HG03558 (cell line): ENCODE measurements around the gene IGSF11.
A peak's percentile ranks its signal among the peaks of the same experiment; 100 is the strongest.
"Not testable (repeated sequence)": the region's sequence is repeated elsewhere in the genome, so short reads cannot be mapped to it uniquely, and the experiment has no call there.

ENCODE experiments used
- ATAC-seq: cut with Tn5 transposase; IDR thresholded peaks from one replicate; pipeline ENCODE4 v1.9.1; 2021; ENCODE audit warnings: moderate number of reproducible peaks; ENCODE audit not compliant: unreplicated experiment; ENCODE audit errors: extremely low read depth

The IGSF11 gene

DNA sequence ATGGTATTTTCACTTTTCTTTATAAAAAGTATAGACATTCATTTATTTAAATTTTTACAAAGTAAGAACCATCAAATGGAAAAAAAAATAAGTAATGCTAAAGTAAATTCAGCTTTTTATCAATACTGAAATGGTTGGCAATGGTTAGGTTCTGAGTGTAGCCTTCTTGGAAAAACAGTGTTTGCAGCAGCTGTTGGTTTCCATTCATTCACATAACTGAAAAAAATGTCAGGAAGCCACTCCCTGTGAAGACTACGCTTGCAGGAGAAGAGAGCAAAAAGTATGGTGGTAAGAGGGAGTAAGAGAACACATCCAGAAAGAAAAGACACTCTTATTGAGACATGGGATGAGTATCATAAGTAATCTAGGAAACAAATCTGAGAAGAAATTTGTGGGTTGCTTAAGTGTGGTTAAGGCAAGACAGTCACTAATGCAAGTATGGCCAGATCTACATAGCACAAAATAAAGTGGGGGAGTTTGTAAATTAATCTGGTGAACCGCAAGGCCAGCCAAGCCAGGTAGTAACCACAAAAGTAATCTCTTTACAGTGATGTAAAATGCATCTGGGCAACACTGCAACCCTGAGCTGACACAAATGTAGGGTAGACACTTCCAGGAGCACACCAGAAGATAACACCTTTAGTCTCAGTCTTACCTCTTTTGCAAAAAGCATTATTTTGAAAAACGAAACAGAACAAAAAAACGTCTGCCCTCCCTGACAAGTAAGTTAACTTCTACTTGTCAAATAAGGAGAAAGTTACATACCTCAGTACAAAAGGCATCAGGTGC is 133.7 kb downstream of the IGSF11 start:
- no peak for ATAC-seq

DNA sequence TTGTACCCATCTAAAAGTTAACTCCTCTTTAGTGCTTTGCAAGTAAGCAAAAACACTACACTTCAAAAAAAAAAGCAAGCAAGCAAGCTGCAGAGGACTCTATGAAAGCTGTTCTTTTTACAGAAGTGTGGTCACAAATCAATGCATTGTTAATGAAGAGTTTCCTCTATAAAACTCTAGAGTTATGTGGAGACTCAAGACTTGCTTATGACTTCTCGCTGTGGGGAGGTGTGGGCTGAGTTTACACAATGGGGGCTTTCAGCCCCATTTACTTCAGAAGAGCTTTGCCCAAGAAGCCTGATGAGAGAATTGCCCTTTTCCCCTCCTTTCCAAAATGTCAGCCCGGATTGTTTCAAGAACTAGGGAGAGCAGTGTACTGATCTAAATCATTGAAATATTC is 144.4 kb downstream of the IGSF11 start:
- no peak for ATAC-seq

DNA sequence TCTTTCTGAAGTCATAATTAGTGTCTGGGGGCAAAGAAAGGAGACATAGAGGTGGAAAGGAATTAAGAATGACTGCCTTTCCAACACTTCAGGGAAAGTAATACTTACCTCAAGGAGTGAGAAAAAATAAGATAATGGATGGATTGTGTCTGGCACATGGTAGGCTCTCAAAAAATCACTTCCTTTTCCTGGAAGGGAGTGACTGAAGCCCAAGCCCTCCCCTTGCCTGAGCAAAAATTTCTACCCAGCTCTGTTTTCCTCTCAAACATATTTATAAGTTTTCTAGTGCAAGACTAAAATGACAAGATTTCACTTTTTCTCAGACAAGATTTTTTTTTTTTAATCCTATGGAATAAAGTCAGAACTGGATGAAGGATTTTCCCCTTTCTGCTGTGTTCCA is 145.0 kb downstream of the IGSF11 start:
- no peak for ATAC-seq

DNA sequence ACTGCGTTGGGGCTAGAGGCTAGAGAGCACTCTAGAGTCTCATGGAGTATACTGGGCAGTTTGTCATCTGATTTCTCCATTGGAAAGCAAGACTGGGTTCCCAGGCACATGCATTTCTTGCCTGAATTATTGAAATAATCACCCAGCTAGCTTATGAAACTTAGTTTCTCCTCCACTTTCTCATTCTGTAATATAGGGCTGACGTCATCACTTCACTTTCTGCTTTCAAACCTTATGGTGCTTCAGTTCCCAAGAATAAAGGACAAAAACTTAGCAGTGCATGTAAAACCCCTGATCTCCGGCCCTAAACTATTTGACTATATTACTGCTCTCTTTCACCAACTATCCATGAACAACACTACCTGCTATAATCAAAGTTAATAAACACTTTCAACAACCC is 147.9 kb downstream of the IGSF11 start:
- no peak for ATAC-seq

DNA sequence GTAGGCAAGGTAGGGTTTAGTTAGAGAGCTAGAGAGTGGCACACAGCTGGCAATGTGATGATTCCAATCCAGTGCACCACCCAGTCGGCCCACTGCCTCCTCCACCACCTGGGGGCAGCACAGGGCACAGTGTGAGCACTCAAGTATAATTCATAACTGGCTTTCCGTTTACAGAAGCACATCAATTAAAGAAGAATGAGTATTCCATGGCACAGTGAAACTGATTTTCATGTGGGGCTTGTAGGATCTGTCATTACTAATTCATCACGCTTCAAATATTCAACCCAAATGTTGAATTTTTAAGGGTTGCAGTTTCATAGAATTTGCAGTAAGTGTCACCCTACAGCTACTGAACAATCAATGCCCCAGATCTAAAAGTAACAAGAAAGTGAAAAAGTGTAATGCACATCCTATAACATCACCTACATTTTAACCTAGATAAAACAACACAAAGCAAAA is 149.9 kb downstream of the IGSF11 start:
- peak; percentile 61 for ATAC-seq

DNA sequence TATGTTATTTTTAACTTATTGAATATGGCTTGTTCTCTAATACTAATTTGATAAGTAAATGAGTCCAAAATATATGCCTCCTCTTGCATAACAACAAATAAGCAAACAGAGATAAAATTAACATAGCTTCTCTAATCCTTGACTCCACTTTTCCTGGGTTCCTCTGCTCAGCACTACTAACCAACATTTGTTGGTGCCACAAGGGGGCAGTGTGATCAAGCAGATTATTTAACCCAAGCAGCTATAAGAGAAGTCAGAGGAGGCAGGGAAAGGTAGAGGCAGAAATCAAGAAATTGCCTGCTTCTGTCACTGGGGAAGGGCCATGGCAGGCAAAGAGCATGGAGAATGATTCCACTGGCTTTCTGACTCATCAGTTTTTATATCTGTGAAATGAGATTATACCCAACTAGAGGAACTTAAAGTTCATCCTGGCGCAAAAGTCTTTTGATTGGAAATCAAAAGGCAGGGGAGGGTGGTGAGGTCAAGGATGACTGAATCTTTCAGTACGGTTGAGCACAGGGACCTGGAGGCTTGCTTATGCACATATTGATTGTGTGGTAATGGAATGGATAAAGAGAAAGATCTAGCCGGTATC is 152.2 kb downstream of the IGSF11 start:
- peak; percentile 40 for ATAC-seq

DNA sequence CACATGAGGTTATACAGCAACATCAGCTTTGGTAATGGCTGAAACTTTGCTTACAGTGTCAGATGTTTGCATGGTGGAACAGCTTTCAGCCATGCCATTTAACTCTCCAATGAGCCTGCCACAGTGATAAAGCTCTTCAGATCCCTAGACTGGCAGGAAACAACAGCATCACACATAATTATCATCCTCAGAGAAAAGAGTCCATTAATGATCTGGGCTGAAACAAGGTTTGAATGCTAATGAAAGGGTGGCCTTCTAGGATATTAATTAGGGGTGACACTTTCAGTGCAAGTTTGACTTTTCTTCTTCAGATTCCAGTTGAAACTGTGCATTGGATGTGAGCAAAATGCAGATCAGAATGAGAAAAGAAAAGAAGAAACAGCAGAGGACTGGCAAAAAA is 166.6 kb downstream of the IGSF11 start:
- ATAC-seq: no peak

DNA sequence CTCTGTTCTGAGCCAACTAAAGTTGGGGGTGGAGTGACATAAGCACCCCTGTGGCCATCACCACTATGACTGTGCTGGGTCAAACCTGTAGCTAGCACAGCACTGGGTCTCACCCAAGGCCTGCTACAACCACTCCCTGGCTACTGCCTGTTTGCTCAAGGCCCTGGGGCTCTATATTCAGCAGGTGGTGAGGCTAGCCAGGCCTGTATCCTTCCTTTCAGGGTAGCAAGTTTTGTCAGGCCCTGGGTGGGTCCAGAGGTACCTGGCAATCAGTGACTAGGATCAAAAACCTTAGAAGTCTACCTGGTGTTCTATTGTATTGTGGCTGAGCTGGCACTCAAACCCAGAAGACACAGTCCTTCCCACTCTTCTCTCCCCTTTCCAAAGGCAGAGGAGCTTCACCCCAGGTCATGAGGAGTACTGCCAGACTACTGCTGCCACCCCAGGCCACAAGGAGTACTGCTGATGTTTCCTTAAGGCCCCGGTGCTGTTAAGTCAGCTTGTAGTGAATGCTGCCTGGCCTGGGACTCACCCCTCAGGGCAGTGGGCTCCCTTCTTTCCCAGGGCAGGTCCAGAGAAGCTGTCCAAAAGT is 170.8 kb downstream of the IGSF11 start:
- no peak for ATAC-seq

DNA sequence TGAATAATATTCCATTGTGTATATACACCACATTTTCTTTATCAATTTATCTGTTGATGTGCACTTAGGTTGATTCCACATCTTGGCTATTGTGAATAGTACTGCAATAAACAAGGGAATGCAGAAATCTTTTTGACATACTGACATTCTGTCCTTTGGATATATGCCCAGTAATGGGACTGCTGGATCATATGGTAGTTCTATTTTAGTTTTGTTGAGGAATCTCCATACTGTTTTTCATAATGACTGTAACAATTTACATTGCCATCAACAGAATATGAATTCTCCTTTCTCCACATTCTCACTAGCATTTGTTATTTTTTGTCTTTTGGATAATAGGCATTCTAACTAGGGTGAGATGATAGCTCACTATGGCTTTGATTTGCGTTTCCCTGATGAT is 174.7 kb downstream of the IGSF11 start:
- no peak for ATAC-seq

DNA sequence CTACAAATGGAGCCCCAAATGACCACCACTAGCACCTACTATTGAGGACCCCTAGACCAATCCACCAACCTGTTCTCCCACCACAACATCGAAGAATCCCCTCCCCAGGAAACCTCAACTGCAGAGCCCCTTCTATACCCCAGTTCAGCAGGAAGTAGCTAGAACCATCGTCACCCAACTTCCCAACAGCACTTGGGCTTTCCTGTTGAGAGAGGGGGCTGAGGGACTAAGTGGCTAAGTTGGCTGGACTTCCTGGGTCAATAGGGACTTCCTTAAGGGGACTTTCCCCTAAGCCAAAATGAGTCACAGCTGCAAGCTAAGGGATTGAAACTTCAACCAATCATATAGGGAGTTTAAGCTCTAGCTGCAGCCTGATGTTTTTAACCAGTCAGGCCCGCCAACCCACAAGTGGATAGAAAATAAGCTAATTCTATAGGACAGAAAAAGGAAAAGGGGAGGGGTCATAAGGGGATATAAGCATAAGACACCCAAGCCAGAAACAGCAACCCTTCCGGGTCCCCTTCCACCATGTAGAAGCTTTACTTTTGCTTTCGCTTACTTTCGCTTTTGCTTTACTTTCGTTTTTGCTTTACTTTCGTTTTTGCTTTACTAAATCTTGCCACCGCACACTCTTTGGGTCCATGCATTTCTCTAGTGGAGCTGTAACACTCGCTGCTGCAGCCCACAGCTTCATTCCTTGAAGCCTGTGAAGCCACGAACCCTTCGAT is 183.0 kb downstream of the IGSF11 start:
- ATAC-seq: not testable (repeated sequence)

DNA sequence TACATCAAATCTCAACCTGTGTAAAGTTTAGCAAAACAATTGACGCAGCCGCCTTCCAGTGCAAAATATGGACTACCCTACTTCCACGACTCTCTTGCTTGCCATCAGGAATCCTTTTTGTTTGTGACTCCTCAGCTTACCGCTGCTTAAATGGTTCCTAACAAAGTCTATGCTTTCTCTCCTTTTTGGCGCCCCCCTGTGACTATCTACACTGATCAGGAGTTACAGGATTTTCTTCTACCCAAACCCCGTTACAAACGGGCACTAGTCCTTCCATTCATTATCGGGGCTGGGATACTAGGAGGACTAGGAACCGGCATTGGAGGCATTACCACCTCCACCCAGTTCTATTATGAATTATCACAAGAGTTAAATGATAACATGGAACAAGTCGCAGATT is 184.0 kb downstream of the IGSF11 start:
- ATAC-seq: no peak
